OCI-LY3 (cell line): Measurements from ENCODE around the gene LIN28A.

Experiments used
- EZH2phosphoT487 ChIP-seq: fragments of 200-600 bp; shearing (Covaris generic); IDR thresholded peaks from 2 replicates; pipeline ENCODE4 v1.6.1; 2018; ENCODE audit warnings: antibody characterized with exemption, mixed run types, low read depth
- TF ChIP-seq, protein P1 (sequence below): fragments of 200-600, 300-600 bp; sonication (generic); IDR thresholded peaks from 2 replicates; pipeline ENCODE4 v1.5.1; 2014; ENCODE audit warnings: antibody characterized with exemption, low read length, low read depth

DNA sequence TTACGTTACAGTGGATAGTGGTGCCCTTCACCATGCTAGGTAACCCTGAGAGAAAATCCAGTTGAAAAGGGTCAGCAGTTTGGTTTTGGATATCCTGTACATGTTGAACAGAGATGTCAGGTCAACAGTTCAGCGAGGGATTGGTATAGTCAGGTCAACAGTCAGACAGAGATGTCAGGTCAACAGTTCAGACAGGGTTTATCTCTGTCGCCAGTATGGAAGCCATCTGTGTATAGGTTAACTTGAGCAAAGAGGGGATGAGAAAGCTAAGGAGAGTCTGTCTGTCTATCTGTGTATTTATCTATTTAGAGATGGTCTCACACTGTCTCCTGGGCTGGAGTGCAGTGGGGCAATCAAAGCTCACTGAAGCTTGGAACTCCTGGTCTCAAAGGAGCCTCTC lies 39.3 kb downstream of the LIN28A start:
- TF ChIP-seq, protein P1, sequence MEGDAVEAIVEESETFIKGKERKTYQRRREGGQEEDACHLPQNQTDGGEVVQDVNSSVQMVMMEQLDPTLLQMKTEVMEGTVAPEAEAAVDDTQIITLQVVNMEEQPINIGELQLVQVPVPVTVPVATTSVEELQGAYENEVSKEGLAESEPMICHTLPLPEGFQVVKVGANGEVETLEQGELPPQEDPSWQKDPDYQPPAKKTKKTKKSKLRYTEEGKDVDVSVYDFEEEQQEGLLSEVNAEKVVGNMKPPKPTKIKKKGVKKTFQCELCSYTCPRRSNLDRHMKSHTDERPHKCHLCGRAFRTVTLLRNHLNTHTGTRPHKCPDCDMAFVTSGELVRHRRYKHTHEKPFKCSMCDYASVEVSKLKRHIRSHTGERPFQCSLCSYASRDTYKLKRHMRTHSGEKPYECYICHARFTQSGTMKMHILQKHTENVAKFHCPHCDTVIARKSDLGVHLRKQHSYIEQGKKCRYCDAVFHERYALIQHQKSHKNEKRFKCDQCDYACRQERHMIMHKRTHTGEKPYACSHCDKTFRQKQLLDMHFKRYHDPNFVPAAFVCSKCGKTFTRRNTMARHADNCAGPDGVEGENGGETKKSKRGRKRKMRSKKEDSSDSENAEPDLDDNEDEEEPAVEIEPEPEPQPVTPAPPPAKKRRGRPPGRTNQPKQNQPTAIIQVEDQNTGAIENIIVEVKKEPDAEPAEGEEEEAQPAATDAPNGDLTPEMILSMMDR, result no peak
- no peak for TF ChIP-seq EZH2phosphoT487
